ACC112 (cell line): ENCODE data around the gene MEF2A.

ENCODE experiments used
- H2AFZ ChIP-seq: fragments of 200-600 bp; sonication (generic); one replicate; pipeline ENCODE4 v1.6.0; 2017; ENCODE audit warnings: antibody characterized with exemption, low read length; ENCODE audit not compliant: unreplicated experiment
- H3K27ac ChIP-seq: fragments of 200-600 bp; sonication (generic); 2 replicates; pipeline ENCODE4 v1.5.1; 2014; ENCODE audit warnings: low read depth, mild to moderate bottlenecking, antibody characterized with exemption, low read length, moderate library complexity
- H3K27me3 ChIP-seq: fragments of 200-600 bp; sonication (generic); 2 replicates; pipeline ENCODE4 v1.6.1; 2014; ENCODE audit warnings: mild to moderate bottlenecking, antibody characterized with exemption, low read length, moderate library complexity, mixed read lengths; ENCODE audit not compliant: insufficient read depth
- H3K36me3 ChIP-seq: fragments of 200-600 bp; sonication (generic); 2 replicates; pipeline ENCODE4 v1.6.1; 2016; ENCODE audit warnings: mild to moderate bottlenecking, antibody characterized with exemption, low read length, moderate library complexity, mixed read lengths; ENCODE audit not compliant: insufficient read depth
- H3K4me1 ChIP-seq: fragments of 200-600 bp; sonication (generic); one replicate; pipeline ENCODE4 v1.6.1; 2016; ENCODE audit warnings: low read length, mixed read lengths; ENCODE audit not compliant: insufficient read depth, unreplicated experiment, control insufficient read depth
- H3K4me3 ChIP-seq: fragments of 200-600 bp; sonication (generic); 2 replicates; pipeline ENCODE4 v1.5.1; 2014; ENCODE audit warnings: mild to moderate bottlenecking, low read depth, low read length
- H3K79me2 ChIP-seq: fragments of 200-600 bp; sonication (generic); one replicate; pipeline ENCODE4 v1.6.0; 2016; ENCODE audit warnings: low read length; ENCODE audit not compliant: control insufficient read depth, unreplicated experiment, insufficient read depth

MEF2A gene

DNA sequence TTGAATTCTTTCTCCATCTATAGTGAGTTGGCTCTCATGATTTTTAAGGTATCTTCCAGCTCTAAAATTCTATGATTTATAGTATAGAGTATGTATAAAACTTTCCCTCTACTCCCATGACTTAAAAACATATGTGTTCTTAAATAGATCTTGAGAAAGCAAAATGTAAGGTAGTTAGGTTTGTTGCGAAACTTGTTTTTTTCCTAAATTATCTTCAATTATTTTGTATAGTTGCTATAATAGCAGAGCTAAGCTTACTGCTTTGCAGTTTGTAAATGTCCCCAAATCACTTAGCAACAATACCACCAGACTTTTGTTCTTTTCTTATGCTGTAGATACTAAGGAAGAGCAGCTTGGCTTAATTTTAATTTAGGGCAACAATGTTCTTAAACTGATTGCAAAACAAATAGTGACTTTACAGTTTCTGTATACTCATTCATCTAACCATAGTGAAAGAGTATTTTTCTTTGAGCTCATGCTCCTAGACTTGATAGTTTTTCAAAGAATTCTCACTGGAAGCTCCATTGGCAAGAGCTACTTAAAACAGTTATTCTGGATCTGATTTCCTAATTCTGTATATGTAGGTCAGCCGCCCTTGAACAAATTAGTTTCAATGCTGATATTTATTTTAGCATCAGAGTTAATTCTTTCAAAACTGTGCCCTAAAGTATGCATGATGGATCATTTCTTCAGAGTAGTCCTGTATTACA lies 106.3 kb downstream of the MEF2A start:
- Histone ChIP-seq H2AFZ (no peak overlapping the region), H3K36me3 (peaks cover 18% of the 10 kb centered on the region), H3K27me3 (no peaks in the 10 kb centered on the region), H3K79me2 (no peaks in the 10 kb centered on the region), H3K27ac (no peak overlapping the region), H3K4me3 (no peak overlapping the region), H3K4me1 (no peaks in the 10 kb centered on the region)

GRCh38 chr15:99673111-99673510 lies 107.3 kb downstream of the MEF2A start:
- Histone ChIP-seq H3K36me3 (peaks cover 18% of the 10 kb centered on the region), H3K4me1 (no peaks in the 10 kb centered on the region), H3K79me2 (no peaks in the 10 kb centered on the region)

GRCh38 chr15:99674279-99674678 lies 108.5 kb downstream of the MEF2A start:
- H3K27me3 ChIP-seq, result no peaks in the 10 kb centered on the region
- H3K36me3 ChIP-seq, result peaks cover 29% of the 10 kb centered on the region
- H3K79me2 ChIP-seq, result no peaks in the 10 kb centered on the region
- no peak overlapping the region for H2AFZ ChIP-seq
- H3K27ac ChIP-seq, result no peak overlapping the region
- H3K4me3 ChIP-seq, result no peak overlapping the region
- H3K4me1 ChIP-seq, result no peaks in the 10 kb centered on the region

More at GRCh38 chr15:99673111-99673510, 107.3 kb downstream of the MEF2A start:
- no peak overlapping the region for H2AFZ ChIP-seq
- H3K27ac ChIP-seq, result no peak overlapping the region
- H3K27me3 ChIP-seq, result no peaks in the 10 kb centered on the region
- no peak overlapping the region for H3K4me3 ChIP-seq

GRCh38 chr15:99677540-99678134 lies 111.9 kb downstream of the MEF2A start:
- H3K79me2 ChIP-seq, result no peaks in the 10 kb centered on the region
- H3K4me1 ChIP-seq, result peaks cover 8% of the 10 kb centered on the region
- peaks cover 26% of the 10 kb centered on the region for H3K36me3 ChIP-seq
- no peak overlapping the region for H3K4me3 ChIP-seq
- H3K27ac ChIP-seq, result no peak overlapping the region
- no peaks in the 10 kb centered on the region for H3K27me3 ChIP-seq
- H2AFZ ChIP-seq, result no peak overlapping the region

GRCh38 chr15:99680276-99680675 lies 114.5 kb downstream of the MEF2A start:
- no peak overlapping the region for H3K27ac ChIP-seq
- H2AFZ ChIP-seq, result no peak overlapping the region
- no peaks in the 10 kb centered on the region for H3K27me3 ChIP-seq
- peaks cover 32% of the 10 kb centered on the region for H3K36me3 ChIP-seq
- no peak overlapping the region for H3K4me3 ChIP-seq
- peaks cover 9% of the 10 kb centered on the region for H3K4me1 ChIP-seq
- H3K79me2 ChIP-seq, result no peaks in the 10 kb centered on the region

DNA sequence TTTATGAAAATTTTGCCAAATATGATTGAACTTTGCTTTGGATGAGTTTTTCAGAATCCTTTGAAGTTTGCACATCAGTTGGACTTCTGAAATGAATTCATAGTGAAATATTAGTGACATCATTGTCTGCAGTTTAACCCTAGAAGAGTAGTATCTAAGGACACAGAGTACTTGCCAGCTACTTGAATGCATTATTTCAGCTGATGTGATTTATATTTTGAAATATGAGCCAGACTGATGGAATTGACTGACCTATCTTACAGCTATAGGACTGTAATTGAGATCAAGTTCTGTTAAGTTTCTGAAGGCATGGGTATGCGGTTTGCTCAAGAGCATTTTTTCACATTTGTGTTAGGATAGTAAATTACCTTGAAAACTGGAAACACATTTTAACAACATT lies 116.2 kb downstream of the MEF2A start:
- H3K4me1 ChIP-seq, result peaks cover 9% of the 10 kb centered on the region
- H3K27me3 ChIP-seq, result no peaks in the 10 kb centered on the region
- no peak overlapping the region for H3K4me3 ChIP-seq
- H3K27ac ChIP-seq, result no peak overlapping the region
- no peak overlapping the region for H2AFZ ChIP-seq
- H3K79me2 ChIP-seq, result peaks cover 6% of the 10 kb centered on the region
- peaks cover 36% of the 10 kb centered on the region for H3K36me3 ChIP-seq

- no peaks in the 10 kb centered on the region for H3K27me3 ChIP-seq
- H3K4me1 ChIP-seq, result peaks cover 9% of the 10 kb centered on the region
- H3K4me3 ChIP-seq, result no peak overlapping the region
- H3K36me3 ChIP-seq, result peaks cover 36% of the 10 kb centered on the region
- peaks cover 6% of the 10 kb centered on the region for H3K79me2 ChIP-seq
- H3K27ac ChIP-seq, result 0 out of 2 replicates have a peak overlapping the region, but pooled peaks have one; percentile 14
- no peak overlapping the region for H2AFZ ChIP-seq
Measured at GRCh38 chr15:99682455-99682854, 116.7 kb downstream of the MEF2A start.

DNA sequence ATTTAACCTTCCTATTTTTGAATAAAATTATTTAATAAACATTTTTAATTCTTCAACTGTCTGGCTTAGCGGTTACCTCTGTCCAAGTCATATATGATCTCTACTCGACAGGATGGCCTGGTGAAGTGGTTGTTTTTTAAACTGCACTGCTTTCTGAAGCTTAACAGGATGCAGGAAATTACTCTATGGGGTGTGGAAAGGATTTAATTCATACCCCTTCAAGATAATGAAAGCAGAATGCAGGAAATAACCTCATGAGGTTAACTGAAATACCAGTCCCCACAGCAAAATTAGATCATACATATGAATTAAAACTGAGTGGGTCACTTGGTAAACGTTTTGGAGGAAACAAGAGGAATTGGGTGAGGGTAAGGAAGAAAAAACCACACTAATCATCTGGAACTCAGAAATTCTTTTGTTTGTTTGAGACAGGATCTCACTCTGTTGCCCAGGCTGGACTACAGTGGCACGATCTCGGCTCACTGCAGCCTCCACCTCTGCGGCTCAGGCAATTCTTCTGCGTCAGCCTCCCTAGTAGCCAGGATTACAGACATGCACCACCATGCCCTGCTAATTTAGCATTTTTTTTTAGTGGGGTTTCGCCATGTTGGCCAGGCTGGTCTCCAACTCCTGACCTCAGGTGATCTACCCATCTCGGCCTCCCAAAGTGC lies 117.4 kb downstream of the MEF2A start:
- peaks cover 9% of the 10 kb centered on the region for H3K4me1 ChIP-seq
- H3K36me3 ChIP-seq, result peaks cover 39% of the 10 kb centered on the region
- H3K79me2 ChIP-seq, result peaks cover 6% of the 10 kb centered on the region
- no peaks in the 10 kb centered on the region for H3K27me3 ChIP-seq
- no peak overlapping the region for H2AFZ ChIP-seq
- no peak overlapping the region for H3K4me3 ChIP-seq
- H3K27ac ChIP-seq, result 0 out of 2 replicates have a peak overlapping the region, but pooled peaks have one; percentile 14

DNA sequence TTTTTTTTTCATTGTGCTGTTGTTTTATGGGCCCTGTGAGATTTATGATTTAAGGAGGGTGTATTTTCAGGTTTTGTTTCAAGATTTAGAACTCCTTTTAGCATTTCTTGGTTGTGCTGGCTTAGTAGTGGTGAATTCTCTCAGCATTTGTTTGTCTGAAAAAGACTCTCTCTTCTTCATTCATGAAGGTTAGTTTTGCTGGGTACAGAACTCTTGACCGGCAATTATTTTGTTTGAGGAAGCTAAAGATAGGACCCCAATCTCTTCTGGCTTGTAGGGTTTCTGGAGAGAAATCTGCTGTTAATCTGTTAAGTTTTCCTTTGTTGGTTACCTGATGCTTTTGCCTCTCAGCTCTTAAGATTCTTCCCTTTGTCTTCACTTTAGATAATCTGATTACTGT lies 120.5 kb downstream of the MEF2A start:
- H3K27ac ChIP-seq, result no peak overlapping the region
- H3K4me3 ChIP-seq, result no peak overlapping the region
- H2AFZ ChIP-seq, result no peak overlapping the region
- H3K36me3 ChIP-seq, result peaks cover 39% of the 10 kb centered on the region
- H3K79me2 ChIP-seq, result peaks cover 6% of the 10 kb centered on the region
- H3K27me3 ChIP-seq, result no peaks in the 10 kb centered on the region
- H3K4me1 ChIP-seq, result peaks cover 9% of the 10 kb centered on the region

DNA sequence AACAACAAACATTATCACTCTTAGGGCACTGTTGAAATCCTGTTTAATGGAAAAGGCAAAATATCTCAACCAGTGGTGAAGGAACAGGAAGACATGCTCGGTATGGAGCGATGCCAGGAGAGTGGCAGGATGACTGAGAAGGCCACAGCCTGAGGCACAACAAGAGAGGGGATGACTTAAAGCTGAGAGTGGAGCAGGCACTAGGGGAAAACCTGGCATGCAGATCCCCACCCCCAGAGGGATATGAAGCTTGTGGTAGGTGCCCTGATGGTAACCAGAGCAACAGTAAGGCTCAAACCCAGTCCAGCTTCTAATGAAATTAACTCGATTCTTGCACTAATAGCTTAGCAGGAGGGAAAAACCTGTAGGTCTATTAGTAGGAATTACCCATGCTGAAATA lies 127.0 kb downstream of the MEF2A start:
- Histone ChIP-seq H3K27ac (no peak overlapping the region), H3K4me1 (no peaks in the 10 kb centered on the region), H3K79me2 (no peaks in the 10 kb centered on the region), H3K36me3 (peaks cover 34% of the 10 kb centered on the region), H2AFZ (no peak overlapping the region), H3K4me3 (no peak overlapping the region), H3K27me3 (no peaks in the 10 kb centered on the region)
